H9 (cell line): Measurements from ENCODE around the gene TNIK. TPM values are rescaled to one million over a fixed set of nuclear protein-coding genes. Genes with fewer than 3 reads are reported as not detected.

Source experiments
- DNase-seq: peaks from one replicate; pipeline ENCODE4 v3.0.0-alpha.2; 2017
- H2AFZ ChIP-seq: one replicate; pipeline ENCODE4 v1.6.1; 2013; ENCODE audit warnings: mild to moderate bottlenecking, low read length, control low read depth, moderate library complexity
- H2AK5ac ChIP-seq: 2 replicates; pipeline ENCODE4 v1.6.1; 2013; ENCODE audit warnings: low read length, control low read depth, mixed read lengths; ENCODE audit not compliant: insufficient read length
- H2BK120ac ChIP-seq: one replicate; pipeline ENCODE4 v1.6.1; 2013; ENCODE audit warnings: low read depth, mild to moderate bottlenecking, low read length, control low read depth, inconsistent platforms; ENCODE audit not compliant: poor library complexity, severe bottlenecking
- H2BK12ac ChIP-seq: 2 replicates; pipeline ENCODE4 v1.6.1; 2013; ENCODE audit warnings: low read length, control low read depth, mixed read lengths, low read depth; ENCODE audit not compliant: insufficient read length
- H2BK15ac ChIP-seq: 2 replicates; pipeline ENCODE4 v1.6.1; 2013; ENCODE audit warnings: low read depth, low read length, control low read depth
- H2BK20ac ChIP-seq: one replicate; pipeline ENCODE4 v1.6.1; 2013; ENCODE audit warnings: low read depth, mild to moderate bottlenecking, low read length, control low read depth, inconsistent platforms; ENCODE audit not compliant: poor library complexity, severe bottlenecking
- H2BK5ac ChIP-seq: 2 replicates; pipeline ENCODE4 v1.6.1; 2013; ENCODE audit warnings: low read length, control low read depth, mixed read lengths; ENCODE audit not compliant: insufficient read length
- H3K14ac ChIP-seq: 2 replicates; pipeline ENCODE4 v1.6.1; 2013; ENCODE audit warnings: low read length, control low read depth; ENCODE audit not compliant: insufficient read depth
- H3K18ac ChIP-seq: 2 replicates; pipeline ENCODE4 v1.6.1; 2013; ENCODE audit warnings: low read depth, mild to moderate bottlenecking, mixed read lengths, low read length, control low read depth; ENCODE audit not compliant: insufficient read length
- H3K23ac ChIP-seq: 2 replicates; pipeline ENCODE4 v1.6.1; 2013; ENCODE audit warnings: low read length, control low read depth, mixed read lengths, low read depth; ENCODE audit not compliant: insufficient read length
- H3K23me2 ChIP-seq: 2 replicates; pipeline ENCODE4 v1.6.1; 2013; ENCODE audit warnings: low read depth, mild to moderate bottlenecking, mixed read lengths, low read length, control low read depth; ENCODE audit not compliant: insufficient read length, poor library complexity, severe bottlenecking
- H3K27ac ChIP-seq: 2 replicates; pipeline ENCODE4 v1.5.1; 2013; ENCODE audit warnings: low read length, control low read depth, mixed read lengths, low read depth; ENCODE audit not compliant: insufficient read length
- H3K27me3 ChIP-seq: 2 replicates; pipeline ENCODE4 v1.6.1; 2013; ENCODE audit warnings: low read length, control low read depth, inconsistent platforms; ENCODE audit not compliant: insufficient read depth
- H3K4ac ChIP-seq: 2 replicates; pipeline ENCODE4 v1.6.1; 2013; ENCODE audit warnings: low read depth, mild to moderate bottlenecking, control low read depth, inconsistent platforms, low read length, moderate library complexity
- H3K4me1 ChIP-seq: 2 replicates; pipeline ENCODE4 v1.6.1; 2013; ENCODE audit warnings: low read length, control low read depth, inconsistent platforms; ENCODE audit not compliant: insufficient read depth
- H3K4me2 ChIP-seq: 2 replicates; pipeline ENCODE4 v1.6.1; 2013; ENCODE audit warnings: low read length, control low read depth, mixed read lengths; ENCODE audit not compliant: insufficient read length, insufficient read depth
- H3K56ac ChIP-seq: 2 replicates; pipeline ENCODE4 v1.6.1; 2013; ENCODE audit warnings: low read depth, mild to moderate bottlenecking, mixed read lengths, low read length, control low read depth; ENCODE audit not compliant: insufficient read length
- H3K79me1 ChIP-seq: 2 replicates; pipeline ENCODE4 v1.6.1; 2013; ENCODE audit warnings: low read depth, mild to moderate bottlenecking, moderate library complexity, low read length, control low read depth, inconsistent platforms; ENCODE audit not compliant: insufficient read depth, poor library complexity, severe bottlenecking
- H3K79me2 ChIP-seq: 2 replicates; pipeline ENCODE4 v1.6.1; 2013; ENCODE audit warnings: low read length, control low read depth, inconsistent platforms; ENCODE audit not compliant: insufficient read depth
- H3K9ac ChIP-seq: 2 replicates; pipeline ENCODE4 v1.6.1; 2013; ENCODE audit warnings: low read length, control low read depth, mixed read lengths; ENCODE audit not compliant: insufficient read length; ENCODE audit errors: extremely low read depth
- H3K9me3 ChIP-seq: one replicate; pipeline ENCODE4 v1.6.1; 2013; ENCODE audit warnings: low read depth, low read length, inconsistent platforms; ENCODE audit not compliant: control insufficient read depth
- H3T11ph ChIP-seq: one replicate; pipeline ENCODE4 v1.6.1; 2013; ENCODE audit warnings: mild to moderate bottlenecking, low read length, control low read depth, inconsistent platforms
- H4K20me1 ChIP-seq: one replicate; pipeline ENCODE4 v1.6.1; 2013; ENCODE audit not compliant: control insufficient read depth, insufficient read length, insufficient read depth
- H4K5ac ChIP-seq: 2 replicates; pipeline ENCODE4 v1.6.1; 2013; ENCODE audit warnings: low read depth, mild to moderate bottlenecking, mixed read lengths, low read length, control low read depth; ENCODE audit not compliant: insufficient read length
- H4K8ac ChIP-seq: replicated peaks from 2 replicates; pipeline ENCODE4 v1.6.1; 2013; ENCODE audit warnings: low read length, control low read depth, mixed read lengths, low read depth; ENCODE audit not compliant: insufficient read length
- H4K91ac ChIP-seq: 2 replicates; pipeline ENCODE4 v1.6.1; 2013; ENCODE audit warnings: low read depth, mild to moderate bottlenecking, moderate library complexity, mixed read lengths, low read length, control low read depth; ENCODE audit not compliant: insufficient read length
- H3K27ac Mint-ChIP-seq, 3 experiments: 2 replicates in 2 of 3; 3 replicates in 1 of 3; pipeline ENCODE4 v1.8.0; 2020 to 2021; ENCODE audit warnings: mixed read lengths in 3 of 3, mild to moderate bottlenecking in 1 of 3, moderate library complexity in 1 of 3
- H3K27me3 Mint-ChIP-seq: 2 replicates; pipeline ENCODE4 v1.8.0; 2021; ENCODE audit warnings: low read depth, mild to moderate bottlenecking, moderate library complexity, mixed read lengths
- H3K36me3 Mint-ChIP-seq, 3 experiments: 2 replicates in 2 of 3; 3 replicates in 1 of 3; pipeline ENCODE4 v1.8.0; 2020 to 2021; ENCODE audit warnings: low read depth in 3 of 3, mixed read lengths in 3 of 3; ENCODE audit not compliant: insufficient read depth in 1 of 3
- H3K4me1 Mint-ChIP-seq, 2 experiments: 2 replicates each; pipeline ENCODE4 v1.8.0; 2020; ENCODE audit warnings: mixed read lengths in 2 of 2
- H3K4me3 Mint-ChIP-seq, 2 experiments: 2 replicates in 1 of 2; 3 replicates in 1 of 2; pipeline ENCODE4 v1.8.0; 2020 to 2021; ENCODE audit warnings: mild to moderate bottlenecking in 2 of 2, mixed read lengths in 2 of 2, moderate library complexity in 1 of 2
- H3K9me3 Mint-ChIP-seq, 2 experiments: 2 replicates in 1 of 2; 3 replicates in 1 of 2; pipeline ENCODE4 v1.8.0; 2020; ENCODE audit warnings: mild to moderate bottlenecking in 2 of 2, mixed read lengths in 2 of 2, moderate library complexity in 1 of 2
- WGBS: extraction: QIAGEN DNeasy Blood & Tissue Kit; methylation state at CpG from one replicate; pipeline ENCODE4 v1.1.7; 2013; ENCODE audit warnings: missing lambda C conversion rate, low lambda C conversion rate, mixed read lengths; ENCODE audit not compliant: insufficient read length; ENCODE audit errors: extremely low coverage; 5-methylcytosine and 5-hydroxymethylcytosine counted together
- total RNA-seq: library from RNA; stranded (reverse); gene quantifications from 2 replicates; pipeline ENCODE4 v1.2.1, GENCODE V29; 2021
- TF ChIP-seq, protein P1 (sequence below): fragments of 200-600 bp; sonication (generic); conservative IDR thresholded peaks from 3 replicates; pipeline ENCODE4 v1.8.0; 2021; ENCODE audit warnings: antibody characterized with exemption, mild to moderate bottlenecking

TNIK gene
- total RNA-seq, 1 experiment from 2014 or later: 15.9 TPM

- Histone ChIP-seq H2BK120ac (no peak overlapping the region), H4K91ac (no peak overlapping the region), H3K56ac (no peak overlapping the region), H2AK5ac (no peak overlapping the region), H3K27ac (no peak overlapping the region), H3K4me1 (peaks cover 8% of the 10 kb centered on the region; the same call in 1 of the 2 replicates), H4K5ac (no peak overlapping the region), H3K9ac (no peak overlapping the region), H3T11ph (no peak overlapping the region), H2BK20ac (no peak overlapping the region), H3K9me3 (no peaks in the 10 kb centered on the region), H3K18ac (no peak overlapping the region), H4K20me1 (no peaks in the 10 kb centered on the region), H2BK5ac (no peak overlapping the region), H3K14ac (no peak overlapping the region), H4K8ac (no peak overlapping the region), H3K23me2 (no peaks in the 10 kb centered on the region), H3K4ac (no peak overlapping the region), H2BK15ac (no peak overlapping the region), H3K4me2 (no peak overlapping the region), H3K79me1 (no peaks in the 10 kb centered on the region), H3K79me2 (peaks cover 2% of the 10 kb centered on the region; the same call in 1 of the 2 replicates), H3K23ac (no peak overlapping the region), H2BK12ac (no peak overlapping the region), H3K27me3 (no peaks in the 10 kb centered on the region), H2AFZ (no peak overlapping the region)
- Mint-ChIP-seq H3K36me3 (no peaks in the 10 kb centered on the region; a peak in 1 of 7 replicates), H3K27ac (peak overlapping the region in 1 of 3 experiments; percentile 98; a peak in 2 of 7 replicates), H3K9me3 (no peaks in the 10 kb centered on the region), H3K27me3 (no peaks in the 10 kb centered on the region), H3K4me3 (no peak overlapping the region), H3K4me1 (peaks cover 37 to 44% of the 10 kb centered on the region in 2 experiments)
- DNase-seq: no peak
- no CpG with 5 or more reads among the region's 6 CpGs for WGBS
- TF ChIP-seq, protein P1, sequence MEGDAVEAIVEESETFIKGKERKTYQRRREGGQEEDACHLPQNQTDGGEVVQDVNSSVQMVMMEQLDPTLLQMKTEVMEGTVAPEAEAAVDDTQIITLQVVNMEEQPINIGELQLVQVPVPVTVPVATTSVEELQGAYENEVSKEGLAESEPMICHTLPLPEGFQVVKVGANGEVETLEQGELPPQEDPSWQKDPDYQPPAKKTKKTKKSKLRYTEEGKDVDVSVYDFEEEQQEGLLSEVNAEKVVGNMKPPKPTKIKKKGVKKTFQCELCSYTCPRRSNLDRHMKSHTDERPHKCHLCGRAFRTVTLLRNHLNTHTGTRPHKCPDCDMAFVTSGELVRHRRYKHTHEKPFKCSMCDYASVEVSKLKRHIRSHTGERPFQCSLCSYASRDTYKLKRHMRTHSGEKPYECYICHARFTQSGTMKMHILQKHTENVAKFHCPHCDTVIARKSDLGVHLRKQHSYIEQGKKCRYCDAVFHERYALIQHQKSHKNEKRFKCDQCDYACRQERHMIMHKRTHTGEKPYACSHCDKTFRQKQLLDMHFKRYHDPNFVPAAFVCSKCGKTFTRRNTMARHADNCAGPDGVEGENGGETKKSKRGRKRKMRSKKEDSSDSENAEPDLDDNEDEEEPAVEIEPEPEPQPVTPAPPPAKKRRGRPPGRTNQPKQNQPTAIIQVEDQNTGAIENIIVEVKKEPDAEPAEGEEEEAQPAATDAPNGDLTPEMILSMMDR: no peak
Observed at GRCh38 chr3:171445620-171446204, 14.5 kb downstream of the TNIK start.
